Stimulated activated CD4-positive, alpha-beta T cell treated with anti-CD3 and anti-CD28 coated beads, Interleukin-2, amount 100 ng/mL, for 48 hours (primary cell): ENCODE results near the gene ADAM8.
"Not testable (repeated sequence)": the region's sequence is repeated elsewhere in the genome, so short reads cannot be mapped to it uniquely, and the experiment has no call there.

ENCODE experiments used
- DNase-seq, 2 donors: peaks; one replicate each; pipeline ENCODE4 v3.0.0-alpha.2; 2020

ADAM8 gene

GRCh38 chr10:133266056-133266795 lies 10.4 kb downstream of the ADAM8 start:
- DNase-seq, result no peak

DNA sequence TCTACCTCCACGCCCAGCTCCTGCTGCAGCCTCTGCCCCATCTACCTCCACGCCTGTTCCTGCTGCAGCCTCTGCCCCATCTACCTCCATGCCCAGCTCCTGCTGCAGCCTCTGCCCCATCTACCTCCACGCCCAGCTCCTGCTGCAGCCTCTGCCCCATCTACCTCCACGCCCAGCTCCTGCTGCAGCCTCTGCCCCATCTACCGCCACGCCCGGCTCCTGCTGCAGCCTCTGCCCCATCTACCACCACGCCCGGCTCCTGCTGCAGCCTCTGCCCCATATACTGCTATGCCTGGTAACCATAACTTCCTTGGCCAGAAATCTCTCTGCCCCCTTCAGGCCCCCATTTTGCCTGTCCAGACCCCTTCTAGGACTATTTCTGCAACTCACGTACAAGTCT lies 11.6 kb downstream of the ADAM8 start:
- not testable (repeated sequence) for DNase-seq

DNA sequence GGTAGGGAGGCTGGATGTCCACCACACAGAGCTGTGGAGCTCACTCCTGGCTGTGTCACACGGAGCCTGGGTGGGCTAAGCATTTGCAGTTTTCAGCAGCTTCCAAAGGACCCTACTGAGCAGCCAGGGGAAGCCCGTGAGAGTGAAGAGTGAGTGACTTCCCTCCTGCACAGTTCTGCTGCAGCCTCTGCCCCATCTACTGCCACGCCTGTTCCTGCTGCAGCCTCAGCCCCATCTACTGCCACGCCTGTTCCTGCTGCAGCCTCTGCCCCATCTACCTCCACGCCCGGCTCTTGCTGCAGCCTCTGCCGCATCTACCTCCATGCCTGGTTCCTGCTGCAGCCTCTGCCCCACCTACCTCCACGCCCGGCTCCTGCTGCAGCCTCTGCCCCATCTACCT lies 12.2 kb downstream of the ADAM8 start:
- DNase-seq, result no peak

DNA sequence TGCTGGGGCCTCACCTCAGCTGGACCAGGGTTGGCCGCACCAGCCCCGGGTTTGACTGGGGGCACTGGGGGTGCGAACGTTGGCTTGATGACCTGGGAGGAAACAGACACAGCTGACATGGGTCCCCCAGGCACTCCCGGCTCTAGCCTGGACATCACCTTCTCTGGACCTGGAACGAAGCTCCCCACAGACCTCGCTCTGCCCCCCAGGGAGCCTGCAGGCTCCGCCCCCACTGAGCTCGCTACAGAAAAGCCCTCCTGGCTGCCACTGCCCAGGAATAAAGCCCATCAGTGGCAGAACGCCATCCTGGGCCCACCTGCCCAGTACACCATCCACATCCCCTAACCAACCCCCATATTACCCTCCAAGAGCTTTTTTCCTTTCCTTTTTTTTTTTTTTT lies 13.0 kb downstream of the ADAM8 start:
- no peak for DNase-seq

DNA sequence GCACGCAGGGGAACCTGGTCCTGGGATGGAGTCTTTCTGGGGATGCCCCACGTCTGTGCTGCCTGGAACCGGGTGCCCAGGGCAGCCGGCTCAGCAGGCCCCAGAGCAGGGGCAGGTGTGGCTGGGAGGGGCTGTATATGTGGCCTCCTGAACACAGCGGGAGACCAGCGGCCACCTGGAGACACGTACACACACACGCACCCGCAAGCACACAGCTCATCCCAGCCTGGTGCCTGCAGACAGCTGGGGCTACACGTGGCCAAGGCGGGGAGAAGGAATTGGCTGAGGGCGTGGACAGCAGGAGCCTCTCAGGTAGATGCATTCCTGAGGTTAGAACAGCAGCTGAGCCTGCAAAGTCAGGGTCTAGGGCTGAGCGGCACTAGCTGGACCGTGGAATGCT lies 14.0 kb downstream of the ADAM8 start:
- DNase-seq, result no peak

DNA sequence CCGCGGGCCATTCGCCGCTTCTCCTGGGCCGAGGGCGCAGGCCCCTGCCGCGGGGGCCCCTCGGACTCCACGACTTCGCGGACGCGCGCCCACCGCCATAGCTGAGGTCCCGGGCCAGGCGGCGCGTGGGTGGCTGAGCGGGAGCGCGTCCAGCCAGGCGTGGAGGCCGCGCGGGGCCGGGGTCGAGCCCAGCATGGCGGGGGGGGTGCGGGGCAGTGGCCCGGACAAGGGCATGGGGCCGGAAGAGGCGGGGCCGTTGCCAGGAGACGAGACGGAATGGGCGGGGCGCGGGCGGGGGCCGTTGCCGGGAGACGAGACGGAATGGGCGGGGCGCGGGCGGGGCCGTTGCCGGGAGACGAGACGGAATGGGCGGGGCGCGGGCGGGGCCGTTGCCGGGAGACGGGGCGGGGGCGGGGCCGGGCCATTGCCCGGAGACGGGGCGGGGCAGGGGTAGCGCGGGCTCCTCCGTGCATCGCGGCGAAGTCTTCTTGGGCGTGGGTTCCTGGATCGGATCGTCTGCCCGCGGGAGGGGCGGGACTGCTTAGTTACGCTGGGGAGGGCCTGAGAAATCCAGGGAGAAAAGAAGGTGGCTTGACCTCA lies 14.8 kb downstream of the ADAM8 start:
- peak; percentile 82 to 89 for DNase-seq

- peak; percentile 54 to 57 for DNase-seq
These were observed 15.6 kb downstream of the ADAM8 start for GRCh38 chr10:133260895-133261725.

DNA sequence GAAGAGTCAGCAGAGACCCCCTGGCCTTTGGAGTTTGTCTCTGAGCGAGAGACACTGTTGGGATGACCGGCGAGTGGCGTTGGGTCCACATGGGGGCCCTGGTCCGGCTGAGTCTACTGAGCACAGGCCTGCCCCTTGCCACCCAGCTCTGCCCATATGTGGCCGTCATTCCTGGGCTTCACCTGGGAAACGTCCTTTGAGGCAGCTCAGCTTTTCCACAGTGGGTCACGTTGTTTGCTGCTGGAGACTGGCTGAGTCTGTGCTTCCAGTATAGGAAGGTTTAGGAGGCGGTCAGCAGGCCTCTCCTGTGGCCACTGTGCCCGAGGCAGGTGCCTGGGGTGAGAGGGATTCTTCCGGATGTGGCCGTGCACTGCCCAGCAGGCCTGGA lies 17.1 kb downstream of the ADAM8 start:
- DNase-seq, result no peak

GRCh38 chr10:133258818-133259601 lies 17.7 kb downstream of the ADAM8 start:
- peak; percentile 82 to 85 for DNase-seq

DNA sequence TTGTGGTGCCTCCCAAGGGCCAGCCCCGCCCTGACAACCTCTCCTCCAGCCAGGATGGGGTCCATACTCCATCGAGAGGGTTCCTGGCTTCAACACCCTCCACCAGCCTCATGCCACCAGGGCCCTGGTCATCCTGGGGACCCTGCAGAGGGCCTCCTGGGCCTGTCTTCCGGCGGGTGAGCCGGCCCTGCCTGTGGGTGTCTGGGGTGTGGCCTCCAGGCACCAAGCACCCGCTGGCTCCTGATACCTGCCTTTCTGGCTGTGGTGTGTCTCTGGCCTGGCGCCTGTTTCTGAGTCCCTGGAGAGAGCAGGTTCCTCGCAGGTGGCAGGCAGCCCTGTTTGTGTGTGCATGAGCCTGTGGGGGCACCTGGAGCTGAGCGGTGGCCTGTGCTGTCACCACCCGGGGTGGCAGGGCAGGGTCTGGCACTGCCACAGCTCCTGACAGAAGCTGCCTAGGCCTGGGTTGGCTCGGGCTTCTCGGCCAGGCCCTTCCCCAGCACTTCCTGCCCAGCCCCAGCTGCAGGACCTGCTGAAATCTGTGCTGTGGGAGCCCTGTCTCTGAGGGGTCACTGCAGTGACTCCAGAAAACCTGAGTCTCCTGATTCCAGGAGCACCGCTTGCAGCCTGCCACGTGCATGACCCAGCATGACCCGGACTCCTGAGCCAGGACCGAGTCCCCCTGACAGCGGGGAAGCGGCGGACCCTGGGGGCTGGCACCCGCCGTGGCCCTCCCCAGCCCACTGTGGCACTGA lies 18.4 kb downstream of the ADAM8 start:
- DNase-seq, result peak in 1 of 2 donors; percentile 50

- peak in 1 of 2 donors; percentile 21 for DNase-seq
These were observed 19.1 kb downstream of the ADAM8 start for GRCh38 chr10:133257489-133258065.

DNA sequence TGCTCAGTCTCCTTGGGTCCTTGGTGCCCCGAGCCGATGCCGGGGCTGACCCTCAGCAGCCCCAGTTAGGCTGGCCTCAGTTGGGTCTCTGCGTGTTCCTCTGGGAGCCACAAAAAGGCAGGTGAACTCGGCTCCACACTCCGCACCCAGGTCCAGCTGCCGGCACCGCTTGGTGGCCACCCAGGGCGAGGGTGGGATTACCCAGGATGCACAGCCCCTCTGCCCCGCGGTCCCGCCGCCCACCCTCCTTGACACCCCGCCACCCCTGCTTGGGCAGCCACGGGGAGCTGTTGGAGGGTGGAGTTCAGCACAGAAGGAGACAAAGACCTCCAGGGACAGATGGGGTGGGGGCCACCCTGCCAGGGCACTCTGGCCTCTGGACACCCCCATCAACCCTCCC lies 21.3 kb downstream of the ADAM8 start:
- no peak for DNase-seq

DNA sequence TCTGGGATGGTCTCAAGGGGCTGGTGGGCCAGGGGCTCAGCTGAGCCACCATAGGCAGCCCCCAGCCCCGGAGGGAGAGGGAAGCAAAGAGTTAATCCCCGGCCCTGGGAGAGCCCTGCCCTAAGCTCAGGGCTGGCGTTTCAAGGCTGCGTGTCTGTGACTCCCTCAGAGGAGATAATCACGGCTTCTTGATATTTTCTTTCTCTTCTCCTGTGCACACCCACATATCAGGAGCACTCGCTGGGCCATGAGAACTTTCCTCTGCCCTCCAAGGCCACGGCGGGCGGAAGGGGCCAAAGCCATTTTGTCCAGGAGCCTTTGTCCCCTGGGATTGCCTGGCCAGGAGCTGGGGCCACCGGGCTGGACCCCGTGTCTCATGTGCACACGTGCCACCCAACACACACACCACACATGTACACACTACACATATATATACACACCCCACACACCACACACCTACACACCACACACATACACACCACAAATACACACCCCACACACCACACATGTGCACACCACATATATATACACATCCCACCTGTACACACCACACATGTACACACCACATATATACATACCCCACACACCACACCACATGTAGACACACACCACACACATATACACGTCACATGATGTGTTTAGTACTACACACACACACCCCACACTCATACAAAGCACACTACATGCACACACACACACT lies 22.1 kb downstream of the ADAM8 start:
- no peak for DNase-seq

- no peak for DNase-seq
These were observed 23.2 kb downstream of the ADAM8 start for GRCh38 chr10:133253361-133253955.

- no peak for DNase-seq
These were observed 24.5 kb downstream of the ADAM8 start for GRCh38 chr10:133252223-133252552.

DNA sequence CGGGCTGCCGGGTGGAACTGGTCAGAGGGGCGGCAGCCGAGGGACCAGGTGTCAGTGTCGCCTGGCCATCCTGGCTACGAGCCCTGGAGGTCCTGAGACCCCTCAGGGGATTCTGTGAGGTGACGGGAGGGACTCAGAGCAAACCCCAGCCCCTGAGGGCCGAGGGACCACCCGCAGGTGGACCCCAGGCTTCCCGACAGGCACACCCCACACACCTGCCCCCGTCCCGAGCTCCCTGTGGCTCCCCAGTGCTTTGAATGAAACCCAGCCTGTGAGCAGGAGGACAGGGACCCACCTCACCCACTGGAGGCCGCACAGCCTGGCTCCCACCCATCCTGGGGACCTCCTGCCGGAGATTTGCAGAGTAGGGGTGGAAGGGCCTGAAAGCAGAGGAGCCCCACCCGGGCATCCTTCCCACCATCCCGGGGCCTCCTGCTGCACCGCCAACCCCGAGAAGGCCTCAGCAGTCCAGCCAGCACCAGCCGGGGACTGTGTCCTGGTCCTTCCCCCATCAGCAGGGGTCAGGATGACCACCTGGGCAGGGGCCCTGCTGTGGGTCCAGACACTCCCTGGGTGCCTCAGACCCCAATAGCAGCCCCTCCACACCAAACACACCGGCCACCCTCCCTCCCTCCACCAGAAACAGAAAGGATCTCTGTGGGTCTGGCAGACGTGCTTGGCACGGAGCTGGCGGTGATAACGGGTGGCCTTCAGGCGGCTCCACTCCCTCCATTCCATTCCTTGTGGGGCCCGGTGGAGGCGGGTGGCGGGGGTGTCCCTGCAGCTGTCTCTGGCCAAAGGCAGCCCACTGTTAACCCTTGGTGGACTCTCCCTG lies 25.1 kb downstream of the ADAM8 start:
- no peak for DNase-seq

GRCh38 chr10:133249975-133250754 lies 26.5 kb downstream of the ADAM8 start:
- no peak for DNase-seq

DNA sequence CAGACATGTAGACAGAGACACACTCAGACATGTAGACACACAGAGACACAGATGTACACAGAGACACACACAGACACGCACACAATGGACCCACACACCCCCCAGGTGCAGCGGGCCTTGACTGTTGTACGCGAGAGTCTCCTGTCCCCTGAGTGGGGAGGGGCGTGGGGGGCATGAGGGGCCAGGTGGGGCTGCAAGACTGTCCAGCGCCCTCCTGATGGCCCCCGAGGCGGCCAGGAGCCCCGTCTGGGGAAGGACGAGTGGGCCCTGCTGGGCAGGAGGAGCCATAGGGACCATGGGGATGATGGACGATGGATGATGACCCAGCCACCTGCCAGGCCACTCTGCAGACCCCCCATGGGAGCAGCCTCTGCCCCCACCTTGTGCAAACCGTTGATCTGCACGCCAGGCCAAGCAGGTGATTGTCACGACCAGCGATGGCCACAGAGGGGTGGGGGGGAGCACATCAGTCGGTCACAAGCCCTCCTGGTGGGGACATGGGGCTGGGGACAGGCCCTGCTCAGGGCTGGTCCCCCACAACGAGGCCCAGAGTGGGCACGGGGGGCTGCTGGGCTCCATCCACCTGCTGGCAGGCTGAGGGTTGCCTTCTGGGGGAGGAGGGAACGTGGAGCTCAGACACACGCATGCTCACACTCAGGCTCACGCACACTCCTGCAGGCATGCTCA lies 27.4 kb downstream of the ADAM8 start:
- DNase-seq, result no peak

DNA sequence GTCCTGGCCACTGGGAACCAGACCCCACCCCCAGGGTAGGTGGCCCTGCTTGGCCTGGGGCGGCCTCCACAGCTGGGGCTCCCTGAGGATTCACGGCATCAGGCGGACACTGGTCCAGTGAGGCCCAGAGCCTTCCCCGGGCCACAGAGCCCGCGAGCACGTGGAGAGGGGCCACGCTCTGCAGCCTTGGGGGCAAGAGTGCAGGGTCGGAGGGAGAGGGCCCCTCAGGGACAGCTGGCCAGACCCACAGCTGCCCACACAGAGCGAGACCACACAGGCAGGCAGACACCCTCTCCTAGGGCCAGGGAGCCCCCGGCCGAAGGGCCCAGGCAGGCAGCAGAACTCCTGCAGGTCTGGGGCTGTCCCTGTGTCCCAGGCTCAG lies 28.3 kb downstream of the ADAM8 start:
- DNase-seq, result no peak
